ENCODE data around the gene MEIKIN.

Gene MEIKIN

DNA sequence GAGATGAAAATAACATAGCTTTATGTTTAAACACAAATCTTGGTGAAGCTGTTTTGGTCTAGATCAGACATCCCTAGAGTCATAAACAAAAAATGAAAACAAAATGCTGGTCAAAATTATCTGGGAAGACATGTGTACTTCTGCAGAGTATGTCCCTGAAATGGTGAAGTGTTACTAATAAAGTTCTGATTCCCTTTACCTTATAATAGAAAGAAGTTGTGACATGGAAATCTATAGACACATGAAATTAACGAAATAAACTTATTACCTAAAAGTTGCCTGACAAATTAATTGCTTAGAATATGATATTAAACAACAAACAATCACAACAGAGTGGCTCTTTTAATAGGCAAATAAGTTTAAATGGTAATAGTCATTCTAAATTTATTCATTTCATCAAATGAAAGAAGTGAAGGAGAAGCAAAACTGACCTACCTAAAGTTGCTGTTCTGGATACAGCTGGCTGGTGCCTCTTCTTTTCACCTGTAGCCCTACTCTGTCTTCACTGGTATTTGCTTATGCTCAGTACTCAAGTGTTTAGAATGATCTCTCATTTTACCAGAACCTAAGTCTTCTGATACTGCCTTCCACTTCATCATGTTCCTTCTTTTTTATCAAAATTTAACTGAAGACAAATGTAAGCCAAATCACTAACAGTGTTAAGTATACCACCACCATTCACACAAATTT, 187.5 kb downstream of the MEIKIN start:
- H3K27ac ChIP-seq: no peak overlapping the region
- TF ChIP-seq ZFX (IDR thresholded peaks at IDR 0.05) (no peak), CTCF (conservative IDR thresholded peaks at IDR 0.05) (no peak)
